HEK293T (cell line): ENCODE results near the gene CPB2.

Experiments used
- ARNT ChIP-seq: fragments of 450-650 bp; IDR thresholded peaks from 2 replicates; pipeline ENCODE4 v1.6.1; 2017; ENCODE audit warnings: mild to moderate bottlenecking
- BHLHE40 ChIP-seq: fragments of 450-650 bp; IDR thresholded peaks from 2 replicates; pipeline ENCODE4 v1.6.1; 2016; ENCODE audit warnings: mild to moderate bottlenecking, moderate library complexity, borderline replicate concordance
- CTBP1 ChIP-seq: fragments of 450-650 bp; IDR thresholded peaks from 2 replicates; pipeline ENCODE4 v1.6.1; 2016; ENCODE audit warnings: borderline replicate concordance
- ELF4 ChIP-seq: fragments of 450-650 bp; IDR thresholded peaks from 2 replicates; pipeline ENCODE4 v1.6.1; 2017; ENCODE audit warnings: antibody characterized with exemption
- FOXA1 ChIP-seq: fragments of 450-650 bp; IDR thresholded peaks from 2 replicates; pipeline ENCODE4 v1.6.1; 2016; ENCODE audit warnings: mild to moderate bottlenecking
- FOXK2 ChIP-seq: fragments of 450-650 bp; IDR thresholded peaks from 2 replicates; pipeline ENCODE4 v1.6.1; 2016; ENCODE audit warnings: mild to moderate bottlenecking
- FOXM1 ChIP-seq: fragments of 450-650 bp; IDR thresholded peaks from 2 replicates; pipeline ENCODE4 v1.6.1; 2017; ENCODE audit warnings: mild to moderate bottlenecking, borderline replicate concordance
- HDGF ChIP-seq: fragments of 450-650 bp; IDR thresholded peaks from 2 replicates; pipeline ENCODE4 v1.6.1; 2017; ENCODE audit warnings: antibody characterized with exemption, borderline replicate concordance
- NFRKB ChIP-seq: fragments of 450-650 bp; IDR thresholded peaks from 2 replicates; pipeline ENCODE4 v1.6.1; 2016; ENCODE audit warnings: mild to moderate bottlenecking, moderate library complexity
- PKNOX1 ChIP-seq: fragments of 450-650 bp; IDR thresholded peaks from 2 replicates; pipeline ENCODE4 v1.6.1; 2016
- SP1 ChIP-seq: fragments of 450-650 bp; IDR thresholded peaks from 2 replicates; pipeline ENCODE4 v1.6.1; 2017
- TARDBP ChIP-seq: fragments of 450-650 bp; IDR thresholded peaks from 2 replicates; pipeline ENCODE4 v1.6.1; 2016
- ZNF384 ChIP-seq: fragments of 450-650 bp; IDR thresholded peaks from 2 replicates; pipeline ENCODE4 v1.6.1; 2016

DNA sequence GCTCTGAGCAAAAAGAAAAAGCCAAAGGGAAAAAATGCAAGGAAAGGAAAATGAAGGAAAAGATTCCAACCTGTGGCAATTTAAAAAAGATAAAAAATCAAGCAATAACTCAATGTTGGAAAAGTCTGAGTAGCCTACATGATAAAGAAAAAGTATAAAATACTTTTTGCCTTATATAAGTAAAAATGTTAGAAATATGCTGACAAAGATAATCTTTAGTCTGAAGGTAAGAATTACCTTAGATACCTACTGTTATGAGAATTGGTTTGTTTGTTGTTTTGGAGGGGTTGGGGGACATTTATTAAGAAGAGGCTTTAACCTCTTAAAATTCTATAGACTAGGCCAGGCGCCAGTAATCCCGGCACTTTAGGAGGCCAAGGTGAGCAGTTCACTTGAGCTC is 29.7 kb upstream of the CPB2 start:
- TF ChIP-seq BHLHE40 (no peak), CTBP1 (no peak), FOXM1 (no peak), FOXK2 (no peak), ARNT (no peak), HDGF (no peak), FOXA1 (no peak), NFRKB (no peak), SP1 (no peak), TARDBP (no peak), PKNOX1 (no peak), ELF4 (no peak), ZNF384 (no peak)
